GM12872 (cell line): ENCODE results near the gene UGT1A10.
"Not testable (repeated sequence)": the region's sequence is repeated elsewhere in the genome, so short reads cannot be mapped to it uniquely, and the experiment has no call there.

ENCODE experiments used
- TF ChIP-seq, protein P1 (sequence below): IDR thresholded peaks from 3 replicates; pipeline ENCODE4 v1.5.1; 2011; ENCODE audit warnings: low read depth, mild to moderate bottlenecking, low read length, moderate library complexity; ENCODE audit not compliant: insufficient read depth

The UGT1A10 gene

DNA sequence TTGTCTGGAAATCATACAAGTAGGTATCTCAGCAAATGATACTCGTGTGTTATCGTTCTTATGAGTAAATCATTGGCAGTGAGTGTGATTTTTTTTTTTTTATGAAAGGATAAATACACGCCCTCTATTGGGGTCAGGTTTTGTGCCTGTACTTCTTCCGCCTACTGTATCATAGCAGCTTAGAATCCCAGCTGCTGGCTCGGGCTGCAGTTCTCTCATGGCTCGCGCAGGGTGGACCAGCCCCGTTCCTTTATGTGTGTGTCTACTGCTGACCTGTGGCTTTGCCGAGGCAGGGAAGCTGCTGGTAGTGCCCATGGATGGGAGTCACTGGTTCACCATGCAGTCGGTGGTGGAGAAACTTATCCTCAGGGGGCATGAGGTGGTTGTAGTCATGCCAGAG lies at the start of gene UGT1A10:
Gene UGT1A10 (plus strand): TSS at position 143 of the 400 bp plus-strand sequence. CDS start 75 bp downstream, at position 218.
- TF ChIP-seq, protein P1, sequence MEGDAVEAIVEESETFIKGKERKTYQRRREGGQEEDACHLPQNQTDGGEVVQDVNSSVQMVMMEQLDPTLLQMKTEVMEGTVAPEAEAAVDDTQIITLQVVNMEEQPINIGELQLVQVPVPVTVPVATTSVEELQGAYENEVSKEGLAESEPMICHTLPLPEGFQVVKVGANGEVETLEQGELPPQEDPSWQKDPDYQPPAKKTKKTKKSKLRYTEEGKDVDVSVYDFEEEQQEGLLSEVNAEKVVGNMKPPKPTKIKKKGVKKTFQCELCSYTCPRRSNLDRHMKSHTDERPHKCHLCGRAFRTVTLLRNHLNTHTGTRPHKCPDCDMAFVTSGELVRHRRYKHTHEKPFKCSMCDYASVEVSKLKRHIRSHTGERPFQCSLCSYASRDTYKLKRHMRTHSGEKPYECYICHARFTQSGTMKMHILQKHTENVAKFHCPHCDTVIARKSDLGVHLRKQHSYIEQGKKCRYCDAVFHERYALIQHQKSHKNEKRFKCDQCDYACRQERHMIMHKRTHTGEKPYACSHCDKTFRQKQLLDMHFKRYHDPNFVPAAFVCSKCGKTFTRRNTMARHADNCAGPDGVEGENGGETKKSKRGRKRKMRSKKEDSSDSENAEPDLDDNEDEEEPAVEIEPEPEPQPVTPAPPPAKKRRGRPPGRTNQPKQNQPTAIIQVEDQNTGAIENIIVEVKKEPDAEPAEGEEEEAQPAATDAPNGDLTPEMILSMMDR = not testable (repeated sequence)

GRCh38 chr2:233588400-233588799 lies 47.8 kb upstream of the UGT1A10 start:
- TF ChIP-seq, protein P1 = no peak

- TF ChIP-seq, protein P1 = no peak
Observed at GRCh38 chr2:233593201-233593600, 43.0 kb upstream of the UGT1A10 start.

GRCh38 chr2:233597522-233597921 lies 38.7 kb upstream of the UGT1A10 start:
- TF ChIP-seq, protein P1 = no peak

- TF ChIP-seq, protein P1 = no peak
Observed at GRCh38 chr2:233598952-233599351, 37.3 kb upstream of the UGT1A10 start.

DNA sequence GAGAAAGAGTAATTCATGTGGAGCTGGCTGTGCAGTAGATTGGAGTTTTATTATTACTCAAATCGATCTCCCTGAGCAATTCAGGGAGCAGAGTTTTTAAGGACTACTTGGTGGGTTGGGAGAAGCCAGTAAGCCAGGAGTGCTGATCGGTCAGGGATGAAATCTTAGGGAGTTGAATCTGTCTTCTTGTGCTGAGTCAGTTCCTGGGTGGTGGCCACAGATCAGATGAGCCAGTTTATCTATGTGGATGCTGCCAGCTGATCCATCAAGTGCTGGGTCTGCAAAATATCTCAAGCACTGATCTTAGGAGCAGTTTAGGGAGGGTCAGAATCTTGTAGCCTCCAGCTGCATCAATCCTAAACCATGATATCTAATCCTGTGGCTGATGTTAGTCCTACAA lies 35.9 kb upstream of the UGT1A10 start:
- TF ChIP-seq, protein P1 = no peak

GRCh38 chr2:233602076-233602475 lies 34.2 kb upstream of the UGT1A10 start:
- TF ChIP-seq, protein P1 = no peak
